Upper lobe of left lung (tissue), 6 donors: Measurements from ENCODE around the gene ABHD8. TPM values are rescaled to one million over a fixed set of nuclear protein-coding genes. Genes with fewer than 3 reads are reported as not detected.
A peak's percentile ranks its signal among the peaks of the same experiment; 100 is the strongest.

Source experiments
- ATAC-seq, 2 donors: fragments of 200-7000 bp; cut with Tn5 transposase; one replicate each; pipeline ENCODE4 v1.9.1; 2022; ENCODE audit warnings: mild to moderate bottlenecking in 2 of 2, moderate library complexity in 2 of 2; ENCODE audit not compliant: low FRiP score in 2 of 2
- DNase-seq, 2 donors: peaks; one replicate each; pipeline ENCODE4 v3.0.0-alpha.2; 2019 to 2020
- H3K27ac ChIP-seq, 4 donors: fragments of 200-600 bp; sonication (generic); one replicate each; pipeline ENCODE4 v1.5.1; 2016 to 2019
- H3K27me3 ChIP-seq, 4 donors: fragments of 200-600 bp; sonication (generic); one replicate each; pipeline ENCODE4 v1.5.1; 2017 to 2019
- H3K36me3 ChIP-seq, 4 donors: fragments of 200-600 bp; sonication (generic); one replicate each; pipeline ENCODE4 v1.5.1; 2016 to 2019
- H3K4me1 ChIP-seq, 4 donors: fragments of 200-600 bp; sonication (generic); one replicate each; pipeline ENCODE4 v1.5.1; 2018 to 2019
- H3K4me3 ChIP-seq, 4 donors: fragments of 200-600 bp; sonication (generic); one replicate each; pipeline ENCODE4 v1.5.1; 2017 to 2019; ENCODE audit warnings: mild to moderate bottlenecking in 2 of 4, moderate library complexity in 1 of 4
- H3K9me3 ChIP-seq, 4 donors: fragments of 200-600 bp; sonication (generic); one replicate each; pipeline ENCODE4 v1.5.1; 2018 to 2019
- EP300 ChIP-seq, 4 donors: sonication (generic); formaldehyde crosslinking; IDR thresholded peaks; one replicate each; pipeline ENCODE4 v1.5.1; 2017; ENCODE audit warnings: antibody characterized with exemption in 4 of 4, control low read depth in 2 of 4
- POLR2A ChIP-seq, 4 donors: fragments of 450-650 bp; IDR thresholded peaks; one replicate each; pipeline ENCODE4 v1.5.1; 2016 to 2017; ENCODE audit warnings: antibody characterized with exemption in 4 of 4, mild to moderate bottlenecking in 2 of 4
- POLR2AphosphoS5 ChIP-seq, 2 donors: sonication (generic); formaldehyde crosslinking; IDR thresholded peaks; one replicate each; pipeline ENCODE4 v1.5.1; 2017; ENCODE audit warnings: antibody characterized with exemption in 2 of 2
- WGBS, 2 donors: methylation state at CpG; one replicate each; pipeline ENCODE4 v1.1.5; 2017 to 2018; 5-methylcytosine and 5-hydroxymethylcytosine counted together
- total RNA-seq, 6 donors: library from RNA; depleted of rRNA in 4 of 6; stranded (reverse); fragments of >200 nt in 4 of 6; gene quantifications; one replicate each; pipeline versions ENCODE4 v1.1.0 to v1.2.1, GENCODE V29; 2016 to 2021
- TF ChIP-seq, protein P1 (sequence below), 6 experiments: fragments of 450-650 bp in 4 of 6; fragments of 200-600 bp in 2 of 6; sonication (generic) in 2 of 6; IDR thresholded peaks; one replicate each; pipeline ENCODE4 v1.5.1; 2016 to 2019; ENCODE audit warnings: antibody characterized with exemption in 6 of 6
- donor health status: DM: no; HTN: no; CAD: no; lungs with moderate emphysema.
- donor health status: DM: no; HTN: yes; CAD: no; lungs with severe emphysema.

The ABHD8 gene
- total RNA-seq, 6 donors from 2014 or later: 19.7 to 23.4 (median 21.2) TPM

DNA sequence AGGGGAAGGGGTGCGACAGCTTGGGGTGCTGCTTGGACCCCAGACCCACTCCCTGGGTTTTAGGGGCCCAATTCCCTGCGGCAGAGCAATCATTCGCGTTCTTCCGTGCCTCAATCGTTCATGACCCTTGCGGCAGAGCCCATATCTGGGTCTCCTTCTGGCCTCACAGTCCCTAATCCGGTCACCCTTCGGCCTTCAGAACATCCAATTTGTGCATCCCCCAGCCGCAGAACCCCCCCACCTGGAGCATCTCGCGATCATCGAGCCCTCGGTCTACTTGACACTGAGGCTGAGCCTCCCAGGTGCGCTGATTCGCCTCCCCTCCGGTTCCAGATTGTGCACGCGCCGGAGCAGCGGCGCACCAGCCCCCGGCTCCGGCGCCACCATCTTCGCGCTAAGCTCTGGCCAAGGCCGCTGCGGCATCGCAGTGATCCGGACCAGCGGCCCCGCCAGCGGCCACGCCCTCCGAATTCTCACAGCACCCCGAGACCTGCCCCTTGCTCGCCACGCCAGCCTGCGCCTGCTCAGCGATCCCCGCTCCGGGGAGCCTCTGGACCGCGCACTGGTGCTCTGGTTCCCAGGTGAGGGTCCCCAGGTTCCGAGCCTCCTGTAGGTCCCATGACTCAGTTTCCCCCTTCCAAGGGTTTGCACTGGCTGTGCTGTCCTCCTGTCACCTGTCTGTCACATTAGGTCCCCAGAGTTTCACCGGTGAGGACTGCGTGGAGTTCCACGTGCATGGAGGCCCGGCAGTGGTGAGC is 34.6 kb upstream of the ABHD8 start:
- Histone ChIP-seq H3K27ac (peak overlapping the region in 3 of 4 donors; percentile 89 to 95 (median 90)), H3K4me1 (peaks cover 29 to 48% (median 35%) of the 10 kb centered on the region in 4 donors), H3K36me3 (peaks cover 0 to 10% (median 4%) of the 10 kb centered on the region in 4 donors), H3K27me3 (no peaks in the 10 kb centered on the region), H3K9me3 (no peaks in the 10 kb centered on the region), H3K4me3 (peak overlapping the region; percentile 46 to 91 (median 67))
- TF ChIP-seq, protein P1, sequence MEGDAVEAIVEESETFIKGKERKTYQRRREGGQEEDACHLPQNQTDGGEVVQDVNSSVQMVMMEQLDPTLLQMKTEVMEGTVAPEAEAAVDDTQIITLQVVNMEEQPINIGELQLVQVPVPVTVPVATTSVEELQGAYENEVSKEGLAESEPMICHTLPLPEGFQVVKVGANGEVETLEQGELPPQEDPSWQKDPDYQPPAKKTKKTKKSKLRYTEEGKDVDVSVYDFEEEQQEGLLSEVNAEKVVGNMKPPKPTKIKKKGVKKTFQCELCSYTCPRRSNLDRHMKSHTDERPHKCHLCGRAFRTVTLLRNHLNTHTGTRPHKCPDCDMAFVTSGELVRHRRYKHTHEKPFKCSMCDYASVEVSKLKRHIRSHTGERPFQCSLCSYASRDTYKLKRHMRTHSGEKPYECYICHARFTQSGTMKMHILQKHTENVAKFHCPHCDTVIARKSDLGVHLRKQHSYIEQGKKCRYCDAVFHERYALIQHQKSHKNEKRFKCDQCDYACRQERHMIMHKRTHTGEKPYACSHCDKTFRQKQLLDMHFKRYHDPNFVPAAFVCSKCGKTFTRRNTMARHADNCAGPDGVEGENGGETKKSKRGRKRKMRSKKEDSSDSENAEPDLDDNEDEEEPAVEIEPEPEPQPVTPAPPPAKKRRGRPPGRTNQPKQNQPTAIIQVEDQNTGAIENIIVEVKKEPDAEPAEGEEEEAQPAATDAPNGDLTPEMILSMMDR (IDR thresholded peaks at IDR 0.05): no peak
- TF ChIP-seq POLR2AphosphoS5 (IDR thresholded peaks at IDR 0.05) (no peak), POLR2A (IDR thresholded peaks at IDR 0.05) (no peak), EP300 (IDR thresholded peaks at IDR 0.05) (no peak)
- no peak for ATAC-seq
- 5 to 75% methylated on average over 2 to 43 of the region's 50 CpGs for WGBS, 2 donors
- DNase-seq: peak in 1 of 2 donors; percentile 89

DNA sequence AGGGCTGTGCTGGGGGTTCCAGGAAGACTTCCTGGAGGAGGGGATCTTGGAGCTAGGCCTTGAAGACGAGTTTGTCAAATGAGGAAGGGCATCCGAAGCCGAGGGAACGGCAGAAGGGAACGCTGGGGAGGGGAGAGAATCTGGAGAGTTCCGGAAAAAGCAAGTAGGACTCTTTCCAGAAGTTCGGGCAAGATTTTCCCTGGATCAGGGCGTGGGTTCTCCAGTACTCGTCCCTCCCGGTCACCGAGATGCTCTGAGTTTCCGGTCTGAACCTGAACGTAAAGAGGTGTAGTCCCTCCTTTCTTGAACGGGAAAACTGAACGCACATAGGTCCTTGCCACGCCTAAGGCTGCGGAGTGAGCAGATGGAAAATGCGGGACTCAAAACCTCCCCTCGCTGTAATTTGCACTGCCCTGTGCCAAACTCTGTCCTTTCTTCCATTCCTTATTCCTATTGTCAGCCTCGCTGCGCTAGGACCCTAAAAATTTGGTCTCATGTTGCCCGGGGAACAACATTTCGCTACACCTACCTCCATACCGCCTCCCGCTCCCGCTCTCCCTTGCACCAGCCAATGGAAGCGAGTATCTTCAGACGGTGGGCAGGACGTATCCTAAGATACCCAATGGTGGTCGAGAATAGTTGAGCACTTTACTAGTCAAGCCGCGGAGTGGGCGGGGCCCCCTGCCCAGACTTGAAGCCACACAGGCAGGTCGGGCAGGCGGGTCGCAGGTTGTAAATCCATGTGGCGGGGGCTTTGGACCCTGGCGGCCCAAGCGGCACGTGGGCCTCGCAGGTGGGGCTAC is 33.8 kb upstream of the ABHD8 start, which contains the start of gene GTPBP3:
GTPBP3 (plus strand) TSS at position 682 of the 803 bp plus-strand sequence; CDS start at position 741, 59 bp downstream.
- Histone ChIP-seq H3K4me1 (peaks cover 29 to 52% (median 35%) of the 10 kb centered on the region in 4 donors), H3K9me3 (no peaks in the 10 kb centered on the region), H3K4me3 (peak within 1 kb of the TSS; percentile 61 to 91 (median 68)), H3K27me3 (no peaks in the 10 kb centered on the region), H3K27ac (peak within 1 kb of the TSS; percentile 87 to 95 (median 90)), H3K36me3 (peaks cover 0 to 10% (median 3%) of the 10 kb centered on the region in 4 donors)
- DNase-seq (peak; percentile 98 to 99), ATAC-seq (peak; percentile 93 to 97)
- TF ChIP-seq, protein P1 (IDR thresholded peaks at IDR 0.05): peak in 1 of 6 experiments; percentile 6
- TF ChIP-seq POLR2AphosphoS5 (IDR thresholded peaks at IDR 0.05): peak; percentile 33 to 48
- TF ChIP-seq POLR2A (IDR thresholded peaks at IDR 0.05): peak in 3 of 4 donors; percentile 15 to 46 (median 22)
- TF ChIP-seq EP300 (IDR thresholded peaks at IDR 0.05): no peak
- 0 to 1% methylated on average over 33 to 37 of the region's 41 CpGs for WGBS, 2 donors

- no peak for DNase-seq
- no peaks in the 10 kb centered on the region for H3K9me3 ChIP-seq
- peak overlapping the region in 1 of 4 donors; percentile 69 for H3K27ac ChIP-seq
- H3K4me3 ChIP-seq: peak overlapping the region in 1 of 4 donors; percentile 91
- no peaks in the 10 kb centered on the region for H3K27me3 ChIP-seq
- H3K36me3 ChIP-seq: no peaks in the 10 kb centered on the region
- ATAC-seq: no peak
- H3K4me1 ChIP-seq: peaks cover 29 to 52% (median 35%) of the 10 kb centered on the region in 4 donors
- WGBS, 2 donors: 68 to 72% methylated on average over 10 of the region's 10 CpGs
- TF ChIP-seq POLR2A (IDR thresholded peaks at IDR 0.05) (no peak), POLR2AphosphoS5 (IDR thresholded peaks at IDR 0.05) (no peak), EP300 (IDR thresholded peaks at IDR 0.05) (no peak)
- TF ChIP-seq, protein P1 (IDR thresholded peaks at IDR 0.05): no peak
Observed at GRCh38 chr19:17335575-17335974, 32.4 kb upstream of the ABHD8 start.

GRCh38 chr19:17334414-17335409 is 31.5 kb upstream of the ABHD8 start, which contains the start of gene ANO8:
TSS of gene ANO8 (minus strand) at chr19:17334855. CDS start at chr19:17334670, 185 bp downstream.
- DNase-seq (peak; percentile 95 to 96), ATAC-seq (peak; percentile 83 to 89)
- TF ChIP-seq, protein P1 (IDR thresholded peaks at IDR 0.05): peak in 4 of 6 experiments; percentile 8 to 19 (median 10)
- TF ChIP-seq EP300 (IDR thresholded peaks at IDR 0.05) (no peak), POLR2A (IDR thresholded peaks at IDR 0.05) (peak in 2 of 4 donors; percentile 37 to 50), POLR2AphosphoS5 (IDR thresholded peaks at IDR 0.05) (peak; percentile 34 to 70)
- Histone ChIP-seq H3K9me3 (no peaks in the 10 kb centered on the region), H3K36me3 (no peaks in the 10 kb centered on the region), H3K4me3 (peak within 1 kb of the TSS; percentile 55 to 91 (median 80)), H3K27me3 (no peaks in the 10 kb centered on the region), H3K4me1 (peaks cover 29 to 52% (median 35%) of the 10 kb centered on the region in 4 donors), H3K27ac (peak within 1 kb of the TSS; percentile 30 to 86 (median 52))
- 5 to 7% methylated on average over 23 to 42 of the region's 86 CpGs for WGBS, 2 donors
